Right lobe of liver (tissue), 6 donors: Measurements from ENCODE around the gene NECAB2. TPM values are rescaled to one million over a fixed set of nuclear protein-coding genes. Genes with fewer than 3 reads are reported as not detected.
A peak's percentile ranks its signal among the peaks of the same experiment; 100 is the strongest.
"Not testable (repeated sequence)": the region's sequence is repeated elsewhere in the genome, so short reads cannot be mapped to it uniquely, and the experiment has no call there.

Experiments
- ATAC-seq, 4 donors: fragments of 200-7000 bp; cut with Tn5 transposase; one replicate each; pipeline ENCODE4 v1.9.1; 2020; ENCODE audit warnings: mild to moderate bottlenecking in 4 of 4, moderate library complexity in 4 of 4
- DNase-seq, 3 donors: peaks; one replicate each; pipeline ENCODE4 v3.0.0-alpha.2; 2020
- H3K27ac ChIP-seq, 3 donors: fragments of 200-600 bp; one replicate each; pipeline ENCODE4 v1.8.0; 2022
- H3K27me3 ChIP-seq, 2 donors: fragments of 200-600 bp; one replicate each; pipeline ENCODE4 v1.8.0; 2022
- H3K36me3 ChIP-seq, 4 donors: fragments of 200-600 bp; sonication (generic) in 1 of 4; one replicate each; pipeline versions ENCODE4 v1.5.1 to v1.8.0; 2017 to 2022; ENCODE audit warnings: control low read depth in 1 of 4
- H3K4me1 ChIP-seq, 4 donors: fragments of 200-600 bp; sonication (generic) in 1 of 4; one replicate each; pipeline versions ENCODE4 v1.5.1 to v1.8.0; 2017 to 2022; ENCODE audit warnings: control low read depth in 1 of 4
- H3K4me3 ChIP-seq, 3 donors: fragments of 200-600 bp; one replicate each; pipeline ENCODE4 v1.8.0; 2022
- H3K9me3 ChIP-seq, 4 donors: fragments of 200-600 bp; sonication (generic) in 1 of 4; one replicate each; pipeline versions ENCODE4 v1.5.1 to v1.8.0; 2017 to 2022; ENCODE audit warnings: control low read depth in 1 of 4
- CTCF ChIP-seq, 4 donors: fragments of 200-600 bp in 3 of 4; fragments of 450-650 bp in 1 of 4; IDR thresholded peaks; one replicate each; pipeline versions ENCODE4 v1.5.1 to v1.8.0; 2016 to 2022; ENCODE audit warnings: antibody characterized with exemption in 4 of 4, mild to moderate bottlenecking in 2 of 4
- POLR2A ChIP-seq: fragments of 450-650 bp; IDR thresholded peaks from one replicate; pipeline ENCODE4 v1.6.1; 2017; ENCODE audit warnings: antibody characterized with exemption, mild to moderate bottlenecking
- WGBS: methylation state at CpG from one replicate; pipeline ENCODE4 v1.1.6; 2018; ENCODE audit warnings: low coverage, low lambda C conversion rate; ENCODE audit not compliant: insufficient coverage; ENCODE audit errors: missing lambda C conversion rate; 5-methylcytosine and 5-hydroxymethylcytosine counted together
- intact Hi-C, 2 donors: fragments of 100-400 bp; cut with DNase I; formaldehyde crosslinking; loops; one replicate each; pipeline versions ENCODE4 v1.11.2 to v1.14.1; 2022
- total RNA-seq, 6 experiments: library from RNA; depleted of rRNA in 2 of 6; stranded (reverse); fragments of >200 nt in 2 of 6; fragmentation: NEBNext Ultra II Directional in 3 of 6; extraction: Animal tissue kit (Norgen Biotek cat#: 25700) in 3 of 6; gene quantifications; one replicate each; pipeline versions ENCODE4 v1.1.0 to v1.2.4, GENCODE V29; 2016 to 2023
- donor health status: DM: no; HTN: yes; CAD: no.
- donor health status: DM: no; HTN: no; CAD: no.
- donor health status: DM: no; HTN: no; CAD: no.
- donor health status: DM: no; HTN: yes; CAD: no.
- donor health status: DM: no; HTN: yes; CAD: no.

Gene NECAB2
- total RNA-seq, 6 experiments from 2014 or later = 0.56 to 26.8 (median 7.1) TPM

- ATAC-seq = no peak
- intact Hi-C loops = no loop called here
- no peak overlapping the region for H3K4me3 ChIP-seq
- no peaks in the 10 kb centered on the region for H3K36me3 ChIP-seq
- TF ChIP-seq POLR2A (no peak), CTCF (IDR thresholded peaks at IDR 0.05) (no peak)
- H3K4me1 ChIP-seq = peaks cover 0 to 56% (median 28%) of the 10 kb centered on the region in 4 donors
- no peaks in the 10 kb centered on the region for H3K27me3 ChIP-seq
- WGBS = 98% methylated on average over 11 of the region's 28 CpGs
- H3K9me3 ChIP-seq = no peaks in the 10 kb centered on the region
- DNase-seq = peak in 1 of 3 donors; percentile 50
- no peak overlapping the region for H3K27ac ChIP-seq
Measured at GRCh38 chr16:83940630-83941378, 27.2 kb upstream of the NECAB2 start.

- peak overlapping the region in 1 of 3 donors; percentile 83 for H3K27ac ChIP-seq
- H3K4me1 ChIP-seq = peaks cover 0 to 64% (median 31%) of the 10 kb centered on the region in 4 donors
- H3K4me3 ChIP-seq, H3K36me3 ChIP-seq, H3K27me3 ChIP-seq, DNase-seq, ATAC-seq, H3K9me3 ChIP-seq, intact Hi-C loops: not testable (repeated sequence)
- WGBS = 86% methylated on average over 5 of the region's 9 CpGs
Measured at GRCh38 chr16:83941546-83941945, 26.5 kb upstream of the NECAB2 start.

- no peaks in the 10 kb centered on the region for H3K9me3 ChIP-seq
- H3K4me3 ChIP-seq = no peak overlapping the region
- 0% methylated on average over 1 of the region's 14 CpGs for WGBS
- peak overlapping the region in 2 of 3 donors; percentile 63 to 83 for H3K27ac ChIP-seq
- ATAC-seq (no peak), DNase-seq (peak in 1 of 3 donors; percentile 49)
- intact Hi-C loops = no loop called here
- no peaks in the 10 kb centered on the region for H3K27me3 ChIP-seq
- peaks cover 0 to 68% (median 33%) of the 10 kb centered on the region in 4 donors for H3K4me1 ChIP-seq
- H3K36me3 ChIP-seq = no peaks in the 10 kb centered on the region
- no peak for TF ChIP-seq POLR2A
- no peak for TF ChIP-seq CTCF (IDR thresholded peaks at IDR 0.05)
Measured at GRCh38 chr16:83942074-83942473, 26.0 kb upstream of the NECAB2 start.

GRCh38 chr16:83942815-83943515 lies 25.1 kb upstream of the NECAB2 start:
- intact Hi-C loops = no loop called here
- TF ChIP-seq CTCF (IDR thresholded peaks at IDR 0.05) (no peak), POLR2A (no peak)
- Histone ChIP-seq H3K4me1 (peaks cover 0 to 75% (median 37%) of the 10 kb centered on the region in 4 donors), H3K9me3 (no peaks in the 10 kb centered on the region), H3K27me3 (no peaks in the 10 kb centered on the region), H3K36me3 (no peaks in the 10 kb centered on the region), H3K4me3 (peak overlapping the region in 2 of 3 donors; percentile 34 to 39), H3K27ac (peak overlapping the region; percentile 31 to 83 (median 63))
- peak in 2 of 3 donors; percentile 82 to 86 for DNase-seq
- ATAC-seq = peak; percentile 49 to 84 (median 70)
- 13% methylated on average over 8 of the region's 11 CpGs for WGBS
